ENCODE data around the gene MMP14. TPM values are rescaled to one million over a fixed set of nuclear protein-coding genes. Genes with fewer than 3 reads are reported as not detected.

The MMP14 gene
- total RNA-seq, 2 experiments from 2014 or later, result 1.8 to 2.4 TPM

DNA sequence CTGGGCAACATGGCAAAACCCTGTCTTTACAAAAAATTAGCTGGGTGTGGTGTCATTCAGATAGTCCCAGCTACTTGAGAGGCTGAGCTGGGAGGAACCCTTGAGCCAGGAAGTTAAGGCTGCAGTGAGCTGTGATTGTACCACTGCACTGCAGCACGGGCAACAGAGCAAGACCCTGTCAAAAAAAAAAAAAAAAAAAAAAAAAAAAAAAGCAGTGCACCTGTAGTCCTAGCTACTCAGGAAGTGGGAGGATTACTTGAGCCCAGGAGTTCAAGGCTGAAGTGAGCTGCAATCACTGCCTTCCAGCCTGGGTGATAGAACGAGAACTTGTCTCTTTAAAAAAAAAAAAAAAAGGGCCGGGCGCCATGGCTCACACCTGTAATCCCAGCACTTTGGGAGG, 52.3 kb downstream of the MMP14 start:
- Mint-ChIP-seq H3K9me3 (ENCODE audit: insufficient read depth) (no peaks in the 10 kb centered on the region), H3K4me1 (ENCODE audit: low read depth) (peaks cover 31% of the 10 kb centered on the region), H3K27ac (no peak overlapping the region), H3K36me3 (ENCODE audit: low read depth) (peaks cover 4% of the 10 kb centered on the region), H3K4me3 (no peak overlapping the region), H3K27me3 (ENCODE audit: low read depth) (peaks cover 24% of the 10 kb centered on the region)
- no peak for ATAC-seq
- POLR2A ChIA-PET, result interaction anchor here (0.6 to 1.7 kb wide), 3 partner anchors 16 to 122 kb away, joined by 3 to 5 read pairs (median 3); partner anchors contain the start of gene OXA1L
- DNase-seq, result no peak
- CTCF ChIA-PET, result interaction anchor here (0.7 to 11.0 kb wide), 7 partner anchors 13 to 332 kb away, joined by 3 to 152 read pairs (median 5); partner anchors contain the start of gene LRP10

DNA sequence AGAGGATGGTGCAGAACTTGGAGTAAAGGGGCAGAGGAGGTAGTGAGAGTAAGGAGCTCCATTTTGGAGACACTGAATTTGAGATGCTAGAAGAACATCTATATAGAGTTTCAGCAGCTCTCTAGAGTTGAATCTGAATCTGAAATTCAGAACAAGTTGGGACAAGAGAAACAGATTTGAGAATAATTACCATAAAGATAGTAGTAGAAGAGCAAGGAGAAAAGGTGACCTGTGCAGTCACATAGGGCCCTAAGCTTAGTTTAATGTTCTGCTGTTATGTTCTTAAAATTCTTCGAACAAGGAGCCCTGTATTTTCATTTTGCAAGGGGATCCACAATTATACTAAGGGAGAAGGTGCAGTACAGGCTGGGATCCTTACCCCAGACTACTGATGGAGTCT, 54.0 kb downstream of the MMP14 start:
- Mint-ChIP-seq H3K27me3 (ENCODE audit: low read depth) (peaks cover 12% of the 10 kb centered on the region), H3K36me3 (ENCODE audit: low read depth) (peaks cover 5% of the 10 kb centered on the region), H3K27ac (no peak overlapping the region), H3K4me1 (ENCODE audit: low read depth) (peaks cover 29% of the 10 kb centered on the region), H3K9me3 (ENCODE audit: insufficient read depth) (no peaks in the 10 kb centered on the region), H3K4me3 (no peak overlapping the region)
- CTCF ChIA-PET, result interaction anchor here (0.9 to 11.0 kb wide), 7 partner anchors 11 to 178 kb away, joined by 3 to 152 read pairs (median 4); partner anchors contain the start of genes LRP10 and PRMT5
- POLR2A ChIA-PET, result interaction anchor here (0.6 to 1.5 kb wide), 4 partner anchors 8 to 225 kb away, joined by 3 to 6 read pairs (median 3); partner anchors contain the start of gene RBM23
- no peak for ATAC-seq
- DNase-seq, result no peak

DNA sequence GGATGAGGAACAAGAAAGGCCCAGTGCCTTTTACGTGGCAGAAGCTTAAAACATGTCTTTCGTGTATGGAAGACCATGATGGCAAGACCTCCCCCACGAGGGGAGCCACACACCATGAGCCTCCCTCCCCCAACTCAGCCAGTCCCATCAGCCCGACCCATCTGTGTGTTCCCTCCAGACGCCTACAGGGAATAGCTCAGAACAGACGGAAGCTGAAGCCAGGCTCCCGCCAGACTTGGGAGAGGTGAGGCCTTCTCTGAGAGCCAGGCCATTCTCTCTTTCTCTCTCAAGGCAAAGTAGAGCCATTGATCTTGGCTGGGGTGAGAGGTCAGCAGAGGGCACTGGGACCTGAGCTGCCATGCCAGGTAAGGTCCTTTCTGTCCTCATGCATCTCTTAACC, 56.1 kb downstream of the MMP14 start:
- ChIA-PET POLR2A (no interaction called here), CTCF (interaction anchor here (1.3 kb wide), 1 partner anchor 20 kb away, joined by 3 read pairs; no protein-coding TSS in a partner anchor)
- H3K36me3 Mint-ChIP-seq (ENCODE audit: low read depth), result peaks cover 5% of the 10 kb centered on the region
- no peak overlapping the region for H3K4me3 Mint-ChIP-seq
- peaks cover 13% of the 10 kb centered on the region for H3K4me1 Mint-ChIP-seq (ENCODE audit: low read depth)
- ATAC-seq (no peak), DNase-seq (no peak)
- peaks cover 7% of the 10 kb centered on the region for H3K27me3 Mint-ChIP-seq (ENCODE audit: low read depth)
- no peak overlapping the region for H3K27ac Mint-ChIP-seq
- no peaks in the 10 kb centered on the region for H3K9me3 Mint-ChIP-seq (ENCODE audit: insufficient read depth)

DNA sequence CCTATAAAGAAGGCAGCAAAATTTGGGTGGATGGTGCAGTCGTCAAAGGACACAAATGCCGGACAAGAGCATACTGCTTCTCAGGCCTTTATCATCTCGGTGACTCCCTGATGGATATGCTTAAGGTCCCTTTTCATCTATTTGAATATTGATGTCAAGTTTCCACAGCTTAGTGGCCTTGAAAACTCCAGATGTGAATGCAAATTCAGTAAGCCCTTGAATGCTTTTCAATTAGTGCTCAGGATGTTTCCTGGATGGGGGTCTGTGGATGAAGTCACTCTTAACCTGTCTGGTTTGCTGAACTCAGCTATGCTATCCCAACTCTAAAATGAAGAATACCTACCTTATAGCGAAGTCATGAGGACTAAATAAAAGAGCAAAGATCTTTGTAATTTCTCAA, 57.3 kb downstream of the MMP14 start:
- POLR2A ChIA-PET, result interaction anchor here (1.1 kb wide), 1 partner anchor 35 kb away, joined by 3 read pairs; the partner anchor contains the start of gene PRMT5
- CTCF ChIA-PET, result interaction anchor here (0.8 to 1.0 kb wide), 3 partner anchors 22 to 93 kb away, joined by 3 read pairs; no protein-coding TSS in a partner anchor
- no peak overlapping the region for H3K27ac Mint-ChIP-seq
- no peaks in the 10 kb centered on the region for H3K9me3 Mint-ChIP-seq (ENCODE audit: insufficient read depth)
- H3K4me1 Mint-ChIP-seq (ENCODE audit: low read depth), result peaks cover 2% of the 10 kb centered on the region
- ATAC-seq (no peak), DNase-seq (no peak)
- peaks cover 10% of the 10 kb centered on the region for H3K36me3 Mint-ChIP-seq (ENCODE audit: low read depth)
- H3K4me3 Mint-ChIP-seq, result no peak overlapping the region
- peaks cover 7% of the 10 kb centered on the region for H3K27me3 Mint-ChIP-seq (ENCODE audit: low read depth)

DNA sequence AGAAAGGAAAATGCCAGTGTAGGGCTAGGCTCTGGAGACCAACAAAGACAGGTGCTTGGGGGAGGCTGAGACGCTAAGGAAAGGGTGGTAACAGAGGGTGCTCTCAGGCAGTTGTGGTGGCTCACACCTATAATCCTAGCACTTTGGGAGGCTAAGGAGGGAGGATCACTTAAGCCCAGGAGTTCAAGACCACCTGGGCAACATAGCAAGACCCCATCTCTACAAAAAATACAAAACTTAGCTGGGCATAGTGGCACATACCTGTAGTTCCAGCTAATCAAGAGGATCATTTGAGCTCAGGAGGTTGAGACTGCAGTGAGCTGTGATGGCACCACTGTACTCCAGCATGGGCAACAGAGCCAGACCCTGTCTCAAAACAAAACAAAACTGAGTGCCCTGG, 59.0 kb downstream of the MMP14 start:
- no peak for ATAC-seq
- ChIA-PET POLR2A (interaction anchor here (0.8 to 1.5 kb wide), 3 partner anchors 12 to 24 kb away, joined by 3 to 6 read pairs (median 4); partner anchors contain the start of genes LRP10, RBM23 and REM2), CTCF (interaction anchor here (1.0 to 2.5 kb wide), 7 partner anchors 10 to 310 kb away, joined by 3 to 15 read pairs (median 6); no protein-coding TSS in a partner anchor)

DNA sequence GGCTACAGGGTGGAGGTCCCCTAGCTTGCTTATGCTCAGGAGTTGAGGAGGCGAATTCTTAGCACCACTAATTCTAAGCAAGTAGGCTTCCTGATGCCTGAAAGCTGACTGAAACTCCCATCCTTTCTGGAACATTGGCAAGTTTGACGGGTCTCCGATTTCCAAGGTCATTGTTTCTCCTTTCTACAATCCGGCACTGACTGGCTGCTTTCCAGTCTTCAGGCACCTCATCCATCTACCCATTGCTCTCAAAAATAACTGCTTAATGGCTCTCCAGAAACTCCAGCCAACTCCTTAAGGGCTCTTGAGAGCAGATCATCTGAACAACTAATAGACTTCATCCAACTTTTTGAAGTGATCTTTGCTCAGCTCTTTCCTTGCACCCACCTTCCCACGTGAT, 60.0 kb downstream of the MMP14 start:
- DNase-seq, result no peak
- no peak overlapping the region for H3K4me3 Mint-ChIP-seq
- peaks cover 18% of the 10 kb centered on the region for H3K36me3 Mint-ChIP-seq (ENCODE audit: low read depth)
- POLR2A ChIA-PET, result interaction anchor here (1.1 to 1.5 kb wide), 2 partner anchors 23 to 25 kb away, joined by 4 to 6 read pairs; partner anchors contain the start of genes LRP10 and RBM23
- no peak overlapping the region for H3K27ac Mint-ChIP-seq
- H3K4me1 Mint-ChIP-seq (ENCODE audit: low read depth), result peaks cover 11% of the 10 kb centered on the region
- ATAC-seq, result no peak
- no peaks in the 10 kb centered on the region for H3K27me3 Mint-ChIP-seq (ENCODE audit: low read depth)
- CTCF ChIA-PET, result interaction anchor here (0.9 to 2.5 kb wide), 10 partner anchors 11 to 326 kb away, joined by 3 to 15 read pairs (median 6); no protein-coding TSS in a partner anchor
- H3K9me3 Mint-ChIP-seq (ENCODE audit: insufficient read depth), result no peaks in the 10 kb centered on the region

More for the DNA sequence above, 59.0 kb downstream of the MMP14 start:
- H3K27ac Mint-ChIP-seq, result no peak overlapping the region
- no peak overlapping the region for H3K4me3 Mint-ChIP-seq
- DNase-seq, result no peak
- H3K27me3 Mint-ChIP-seq (ENCODE audit: low read depth), result no peaks in the 10 kb centered on the region
- no peaks in the 10 kb centered on the region for H3K9me3 Mint-ChIP-seq (ENCODE audit: insufficient read depth)
- peaks cover 2% of the 10 kb centered on the region for H3K4me1 Mint-ChIP-seq (ENCODE audit: low read depth)
- H3K36me3 Mint-ChIP-seq (ENCODE audit: low read depth), result peaks cover 14% of the 10 kb centered on the region

DNA sequence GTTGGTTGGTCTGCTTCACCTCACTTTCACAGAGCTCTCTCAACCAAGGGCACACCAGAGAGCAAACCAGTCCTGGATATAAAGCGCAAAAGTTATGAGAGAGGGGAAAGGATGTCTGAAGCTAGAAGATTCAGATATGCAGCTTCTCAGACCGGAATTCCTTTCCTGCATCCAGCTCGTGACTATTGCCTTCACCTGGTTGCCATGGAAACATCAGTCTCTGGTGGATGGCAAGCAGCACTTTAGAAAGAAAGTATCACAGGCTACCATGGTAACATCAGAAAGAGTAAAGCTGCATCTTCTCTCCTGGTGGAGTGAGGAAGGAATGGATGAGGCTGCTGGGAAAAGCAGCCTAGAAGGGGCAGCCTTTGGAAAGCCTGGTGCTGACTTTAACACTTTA, 60.4 kb downstream of the MMP14 start:
- peaks cover 13% of the 10 kb centered on the region for H3K4me1 Mint-ChIP-seq (ENCODE audit: low read depth)
- DNase-seq, result no peak
- CTCF ChIA-PET, result interaction anchor here (0.9 to 2.5 kb wide), 8 partner anchors 12 to 326 kb away, joined by 3 to 15 read pairs (median 6); no protein-coding TSS in a partner anchor
- no peak overlapping the region for H3K27ac Mint-ChIP-seq
- POLR2A ChIA-PET, result interaction anchor here (1.5 kb wide), 1 partner anchor 23 kb away, joined by 4 read pairs; the partner anchor contains the start of gene RBM23
- ATAC-seq, result no peak
- no peaks in the 10 kb centered on the region for H3K9me3 Mint-ChIP-seq (ENCODE audit: insufficient read depth)
- no peaks in the 10 kb centered on the region for H3K27me3 Mint-ChIP-seq (ENCODE audit: low read depth)
- no peak overlapping the region for H3K4me3 Mint-ChIP-seq
- peaks cover 21% of the 10 kb centered on the region for H3K36me3 Mint-ChIP-seq (ENCODE audit: low read depth)

DNA sequence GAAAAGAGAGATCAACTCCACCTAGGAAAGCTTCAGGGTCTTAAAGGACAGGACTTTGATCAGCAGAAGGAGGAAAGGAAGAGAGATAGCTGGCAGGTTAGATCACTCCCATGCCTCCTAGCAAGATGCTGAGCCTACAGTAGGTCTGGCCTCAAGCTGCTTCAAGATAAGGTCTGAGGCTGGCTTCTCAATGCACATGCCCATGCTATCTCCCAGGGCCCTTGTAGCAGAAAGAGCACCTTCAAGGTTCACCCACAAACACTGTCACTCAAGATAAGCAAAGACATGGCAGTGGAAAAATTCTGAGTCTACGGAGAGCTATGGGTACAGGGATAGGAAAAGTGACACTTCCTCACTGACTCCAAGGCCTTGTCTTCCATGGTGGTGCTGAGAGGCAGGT, 61.0 kb downstream of the MMP14 start:
- POLR2A ChIA-PET, result interaction anchor here (0.6 kb wide), 1 partner anchor 313 kb away, joined by 3 read pairs; no protein-coding TSS in a partner anchor
- Mint-ChIP-seq H3K9me3 (ENCODE audit: insufficient read depth) (no peaks in the 10 kb centered on the region), H3K4me3 (no peak overlapping the region), H3K4me1 (ENCODE audit: low read depth) (peaks cover 13% of the 10 kb centered on the region), H3K27me3 (ENCODE audit: low read depth) (no peaks in the 10 kb centered on the region), H3K36me3 (ENCODE audit: low read depth) (peaks cover 25% of the 10 kb centered on the region), H3K27ac (no peak overlapping the region)
- CTCF ChIA-PET, result interaction anchor here (1.8 to 4.2 kb wide), 5 partner anchors 12 to 327 kb away, joined by 6 to 20 read pairs (median 13); no protein-coding TSS in a partner anchor
- no peak for DNase-seq
- no peak for ATAC-seq

Other genes with a start within 250 kb of the MMP14 start
- gene DAD1, start 247.4 kb upstream of the MMP14 start, total RNA-seq, result 100 to 1,000 TPM; 130 to 147 TPM
- gene ABHD4, start 238.3 kb upstream of the MMP14 start, total RNA-seq, result 1 to 10 TPM; 8.0 to 8.5 TPM
- gene OR6J1, start 192.2 kb upstream of the MMP14 start, total RNA-seq, result not detected
- 100 to 1,000 TPM; 104 to 107 TPM for gene OXA1L, start 69.9 kb upstream of the MMP14 start, total RNA-seq
- gene SLC7A7, start 21.1 kb upstream of the MMP14 start, total RNA-seq, result under 1 TPM in 1 of 2 experiments, not detected in 1; 0.23 TPM
- gene MRPL52, start 6.7 kb upstream of the MMP14 start, total RNA-seq, result 10 to 100 TPM; 93.9 to 97.3 TPM
- 10 to 100 TPM; 37.1 to 40.7 TPM for gene LRP10, start 35.2 kb downstream of the MMP14 start, total RNA-seq
- gene REM2, start 46.6 kb downstream of the MMP14 start, total RNA-seq, result under 1 TPM; 0.21 to 0.61 TPM
- 10 to 100 TPM; 77.1 to 81.2 TPM for gene RBM23, start 82.6 kb downstream of the MMP14 start, total RNA-seq
- gene PRMT5, start 92.8 kb downstream of the MMP14 start, total RNA-seq, result 10 to 100 TPM; 55.5 to 64.9 TPM
- gene HAUS4, start 120.5 kb downstream of the MMP14 start, total RNA-seq, result 10 to 100 TPM; 74.7 to 79.1 TPM
- gene AJUBA, start 146.0 kb downstream of the MMP14 start, total RNA-seq, result 1 to 10 TPM in 1 of 2 experiments, under 1 TPM in 1; 0.74 to 1.4 TPM
- gene C14orf93, start 173.6 kb downstream of the MMP14 start, total RNA-seq, result 1 to 10 TPM; 7.8 to 9.0 TPM
- 10 to 100 TPM; 64.5 to 74.5 TPM for gene PSMB5, start 198.3 kb downstream of the MMP14 start, total RNA-seq
- not detected for gene PSMB11, start 205.6 kb downstream of the MMP14 start, total RNA-seq
- 1 to 10 TPM; 1.6 to 1.8 TPM for gene CDH24, start 220.9 kb downstream of the MMP14 start, total RNA-seq